ENCODE measurements around the gene CD200R1. TPM values are rescaled to one million over a fixed set of nuclear protein-coding genes. Genes with fewer than 3 reads are reported as not detected.

The CD200R1 gene
- polyA plus RNA-seq, 1 donor from 2014 or later = 0.72 TPM

DNA sequence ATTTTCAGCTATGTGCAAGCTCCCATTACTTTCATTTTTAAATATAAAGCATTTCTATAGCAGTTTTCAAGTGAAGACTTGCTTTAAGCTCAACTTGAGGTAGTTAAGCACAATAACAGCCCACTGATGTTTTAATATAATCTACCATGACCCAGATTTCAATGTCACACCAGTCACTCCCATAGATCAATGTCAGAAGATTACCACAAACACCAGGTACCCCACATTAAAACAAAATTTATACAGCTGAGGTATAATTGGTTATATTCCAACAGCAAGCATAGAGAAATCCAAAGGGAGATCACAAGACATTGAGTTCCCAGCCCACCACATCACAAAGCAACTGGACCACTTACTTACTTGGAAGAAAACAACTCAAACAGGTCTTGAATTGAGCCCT is 38.7 kb upstream of the CD200R1 start:
- Histone ChIP-seq H3K4me2 (ENCODE audit: low read length) (no peak overlapping the region), H3K9me3 (ENCODE audit: low read length) (no peaks in the 10 kb centered on the region), H3K36me3 (ENCODE audit: insufficient read depth, low read length) (peaks cover 6% of the 10 kb centered on the region), H3K27ac (ENCODE audit: low read length) (no peak overlapping the region), H3K9ac (ENCODE audit: low read length) (no peak overlapping the region), H3K27me3 (ENCODE audit: insufficient read depth, low read depth, low read length) (no peaks in the 10 kb centered on the region), H3F3A (ENCODE audit: insufficient read depth, low read length, poor library complexity, severe bottlenecking) (no peaks in the 10 kb centered on the region), H4K20me1 (ENCODE audit: insufficient read depth) (no peaks in the 10 kb centered on the region), H3K4me3 (ENCODE audit: low read length) (no peak overlapping the region), H2AFZ (ENCODE audit: low read depth, low read length) (no peak overlapping the region), H3K79me2 (replicated peaks; ENCODE audit: insufficient read depth, low read length) (peaks cover 51% of the 10 kb centered on the region), H3K9me2 (ENCODE audit: insufficient read depth, low read length) (no peaks in the 10 kb centered on the region)
- TF ChIP-seq, protein P1, sequence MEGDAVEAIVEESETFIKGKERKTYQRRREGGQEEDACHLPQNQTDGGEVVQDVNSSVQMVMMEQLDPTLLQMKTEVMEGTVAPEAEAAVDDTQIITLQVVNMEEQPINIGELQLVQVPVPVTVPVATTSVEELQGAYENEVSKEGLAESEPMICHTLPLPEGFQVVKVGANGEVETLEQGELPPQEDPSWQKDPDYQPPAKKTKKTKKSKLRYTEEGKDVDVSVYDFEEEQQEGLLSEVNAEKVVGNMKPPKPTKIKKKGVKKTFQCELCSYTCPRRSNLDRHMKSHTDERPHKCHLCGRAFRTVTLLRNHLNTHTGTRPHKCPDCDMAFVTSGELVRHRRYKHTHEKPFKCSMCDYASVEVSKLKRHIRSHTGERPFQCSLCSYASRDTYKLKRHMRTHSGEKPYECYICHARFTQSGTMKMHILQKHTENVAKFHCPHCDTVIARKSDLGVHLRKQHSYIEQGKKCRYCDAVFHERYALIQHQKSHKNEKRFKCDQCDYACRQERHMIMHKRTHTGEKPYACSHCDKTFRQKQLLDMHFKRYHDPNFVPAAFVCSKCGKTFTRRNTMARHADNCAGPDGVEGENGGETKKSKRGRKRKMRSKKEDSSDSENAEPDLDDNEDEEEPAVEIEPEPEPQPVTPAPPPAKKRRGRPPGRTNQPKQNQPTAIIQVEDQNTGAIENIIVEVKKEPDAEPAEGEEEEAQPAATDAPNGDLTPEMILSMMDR (IDR thresholded peaks at IDR 0.05; ENCODE audit: poor library complexity, severe bottlenecking) = no peak
- TF ChIP-seq SMC3 (conservative IDR thresholded peaks at IDR 0.05; ENCODE audit: poor library complexity) (no peak), POLR2AphosphoS5 (IDR thresholded peaks at IDR 0.05) (no peak), MXI1 (conservative IDR thresholded peaks at IDR 0.05; ENCODE audit: poor library complexity, severe bottlenecking) (no peak), TAF1 (IDR thresholded peaks at IDR 0.05; ENCODE audit: low read depth) (no peak), EZH2 (IDR thresholded peaks at IDR 0.05; ENCODE audit: borderline replicate concordance, insufficient read depth, low read length, poor library complexity, severe bottlenecking) (no peak), RAD21 (conservative IDR thresholded peaks at IDR 0.05) (no peak), EP300 (conservative IDR thresholded peaks at IDR 0.05; ENCODE audit: poor library complexity, severe bottlenecking) (no peak)
- TF ChIP-seq, protein P2, sequence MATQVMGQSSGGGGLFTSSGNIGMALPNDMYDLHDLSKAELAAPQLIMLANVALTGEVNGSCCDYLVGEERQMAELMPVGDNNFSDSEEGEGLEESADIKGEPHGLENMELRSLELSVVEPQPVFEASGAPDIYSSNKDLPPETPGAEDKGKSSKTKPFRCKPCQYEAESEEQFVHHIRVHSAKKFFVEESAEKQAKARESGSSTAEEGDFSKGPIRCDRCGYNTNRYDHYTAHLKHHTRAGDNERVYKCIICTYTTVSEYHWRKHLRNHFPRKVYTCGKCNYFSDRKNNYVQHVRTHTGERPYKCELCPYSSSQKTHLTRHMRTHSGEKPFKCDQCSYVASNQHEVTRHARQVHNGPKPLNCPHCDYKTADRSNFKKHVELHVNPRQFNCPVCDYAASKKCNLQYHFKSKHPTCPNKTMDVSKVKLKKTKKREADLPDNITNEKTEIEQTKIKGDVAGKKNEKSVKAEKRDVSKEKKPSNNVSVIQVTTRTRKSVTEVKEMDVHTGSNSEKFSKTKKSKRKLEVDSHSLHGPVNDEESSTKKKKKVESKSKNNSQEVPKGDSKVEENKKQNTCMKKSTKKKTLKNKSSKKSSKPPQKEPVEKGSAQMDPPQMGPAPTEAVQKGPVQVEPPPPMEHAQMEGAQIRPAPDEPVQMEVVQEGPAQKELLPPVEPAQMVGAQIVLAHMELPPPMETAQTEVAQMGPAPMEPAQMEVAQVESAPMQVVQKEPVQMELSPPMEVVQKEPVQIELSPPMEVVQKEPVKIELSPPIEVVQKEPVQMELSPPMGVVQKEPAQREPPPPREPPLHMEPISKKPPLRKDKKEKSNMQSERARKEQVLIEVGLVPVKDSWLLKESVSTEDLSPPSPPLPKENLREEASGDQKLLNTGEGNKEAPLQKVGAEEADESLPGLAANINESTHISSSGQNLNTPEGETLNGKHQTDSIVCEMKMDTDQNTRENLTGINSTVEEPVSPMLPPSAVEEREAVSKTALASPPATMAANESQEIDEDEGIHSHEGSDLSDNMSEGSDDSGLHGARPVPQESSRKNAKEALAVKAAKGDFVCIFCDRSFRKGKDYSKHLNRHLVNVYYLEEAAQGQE (IDR thresholded peaks at IDR 0.05; ENCODE audit: borderline replicate concordance) = no peak

DNA sequence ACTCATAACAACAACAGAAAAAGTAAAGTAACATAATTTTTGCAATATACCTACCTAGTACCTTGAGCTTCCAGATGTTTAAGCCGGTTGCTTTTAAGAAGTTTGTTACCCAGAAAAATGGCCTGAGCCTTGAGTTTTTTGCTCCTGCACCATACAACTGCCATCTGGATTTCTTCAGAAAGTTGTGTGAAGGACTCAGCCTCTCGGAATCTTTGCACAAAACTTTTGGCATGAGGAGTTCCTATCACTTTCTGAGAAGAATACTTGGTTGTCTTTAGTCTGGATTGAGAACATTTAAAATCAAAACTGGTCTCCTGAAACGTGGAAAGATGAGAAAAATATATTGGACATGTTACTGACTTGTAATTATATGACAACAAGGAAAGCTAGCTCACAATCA is 33.2 kb upstream of the CD200R1 start:
- no peaks in the 10 kb centered on the region for H3K36me3 ChIP-seq (ENCODE audit: insufficient read depth, low read length)
- H3K79me2 ChIP-seq (replicated peaks; ENCODE audit: insufficient read depth, low read length) = peaks cover 14% of the 10 kb centered on the region

More for the DNA sequence above, 33.2 kb upstream of the CD200R1 start:
- Histone ChIP-seq H3F3A (ENCODE audit: insufficient read depth, low read length, poor library complexity, severe bottlenecking) (no peaks in the 10 kb centered on the region), H3K27me3 (ENCODE audit: insufficient read depth, low read depth, low read length) (no peaks in the 10 kb centered on the region), H2AFZ (ENCODE audit: low read depth, low read length) (no peak overlapping the region), H3K9ac (ENCODE audit: low read length) (no peak overlapping the region), H4K20me1 (ENCODE audit: insufficient read depth) (no peaks in the 10 kb centered on the region), H3K4me3 (ENCODE audit: low read length) (no peak overlapping the region), H3K9me2 (ENCODE audit: insufficient read depth, low read length) (no peaks in the 10 kb centered on the region), H3K9me3 (ENCODE audit: low read length) (no peaks in the 10 kb centered on the region), H3K4me2 (ENCODE audit: low read length) (no peak overlapping the region), H3K27ac (ENCODE audit: low read length) (no peak overlapping the region)
- TF ChIP-seq, protein P1 (IDR thresholded peaks at IDR 0.05; ENCODE audit: poor library complexity, severe bottlenecking) = no peak
- TF ChIP-seq TAF1 (IDR thresholded peaks at IDR 0.05; ENCODE audit: low read depth) (no peak), SMC3 (conservative IDR thresholded peaks at IDR 0.05; ENCODE audit: poor library complexity) (no peak), RAD21 (conservative IDR thresholded peaks at IDR 0.05) (no peak), MXI1 (conservative IDR thresholded peaks at IDR 0.05; ENCODE audit: poor library complexity, severe bottlenecking) (no peak), EP300 (conservative IDR thresholded peaks at IDR 0.05; ENCODE audit: poor library complexity, severe bottlenecking) (no peak), POLR2AphosphoS5 (IDR thresholded peaks at IDR 0.05) (no peak), EZH2 (IDR thresholded peaks at IDR 0.05; ENCODE audit: borderline replicate concordance, insufficient read depth, low read length, poor library complexity, severe bottlenecking) (no peak)
- TF ChIP-seq, protein P2 (IDR thresholded peaks at IDR 0.05; ENCODE audit: borderline replicate concordance) = no peak
